Suprapubic skin (tissue), 4 donors: ENCODE results near the gene ELOB. TPM values are rescaled to one million over a fixed set of nuclear protein-coding genes. Genes with fewer than 3 reads are reported as not detected.

Experiments used
- DNase-seq, 2 donors: peaks; one replicate each; pipeline ENCODE4 v3.0.0-alpha.2; 2019; ENCODE audit warnings: low spot score in 2 of 2
- H3K27ac ChIP-seq: fragments of 200-600 bp; sonication (generic); one replicate; pipeline ENCODE4 v1.5.1; 2019
- H3K27me3 ChIP-seq: fragments of 200-600 bp; sonication (generic); one replicate; pipeline ENCODE4 v1.5.1; 2019
- H3K36me3 ChIP-seq: fragments of 200-600 bp; sonication (generic); one replicate; pipeline ENCODE4 v1.5.1; 2019
- H3K4me1 ChIP-seq: fragments of 200-600 bp; sonication (generic); one replicate; pipeline ENCODE4 v1.5.1; 2019
- H3K4me3 ChIP-seq: fragments of 200-600 bp; sonication (generic); one replicate; pipeline ENCODE4 v1.5.1; 2019; ENCODE audit warnings: mild to moderate bottlenecking
- H3K9me3 ChIP-seq: fragments of 200-600 bp; sonication (generic); one replicate; pipeline ENCODE4 v1.5.1; 2019
- EP300 ChIP-seq: sonication (generic); formaldehyde crosslinking; IDR thresholded peaks from one replicate; pipeline ENCODE4 v1.6.1; 2017; ENCODE audit warnings: antibody characterized with exemption
- POLR2A ChIP-seq, 2 donors: fragments of 450-650 bp; IDR thresholded peaks; one replicate each; pipeline ENCODE4 v1.6.1; 2017; ENCODE audit warnings: antibody characterized with exemption in 2 of 2, mild to moderate bottlenecking in 2 of 2, moderate library complexity in 2 of 2
- POLR2AphosphoS5 ChIP-seq, 3 donors: sonication (generic); formaldehyde crosslinking; IDR thresholded peaks; one replicate each; pipeline ENCODE4 v1.6.1; 2017; ENCODE audit warnings: antibody characterized with exemption in 3 of 3
- WGBS: methylation state at CpG from one replicate; pipeline ENCODE4 v1.1.5; 2018; 5-methylcytosine and 5-hydroxymethylcytosine counted together
- total RNA-seq, 4 donors: library from RNA; depleted of rRNA; stranded (reverse); fragments of >200 nt; gene quantifications; one replicate each; pipeline ENCODE4 v1.1.0, GENCODE V29; 2016
- TF ChIP-seq, protein P1 (sequence below), 2 donors: fragments of 200-600 bp in 1 of 2; fragments of 450-650 bp in 1 of 2; sonication (generic) in 1 of 2; IDR thresholded peaks; one replicate each; pipeline ENCODE4 v1.5.1; 2016 to 2019; ENCODE audit warnings: antibody characterized with exemption in 2 of 2, mild to moderate bottlenecking in 1 of 2, moderate library complexity in 1 of 2

The ELOB gene
- total RNA-seq, 4 donors from 2014 or later = 174 to 249 (median 213) TPM

- DNase-seq = no peak
- H3K27ac ChIP-seq = no peak overlapping the region
- no peak overlapping the region for H3K4me3 ChIP-seq
- TF ChIP-seq POLR2A (IDR thresholded peaks at IDR 0.05) (no peak), POLR2AphosphoS5 (IDR thresholded peaks at IDR 0.05) (no peak), EP300 (no peak)
- TF ChIP-seq, protein P1, sequence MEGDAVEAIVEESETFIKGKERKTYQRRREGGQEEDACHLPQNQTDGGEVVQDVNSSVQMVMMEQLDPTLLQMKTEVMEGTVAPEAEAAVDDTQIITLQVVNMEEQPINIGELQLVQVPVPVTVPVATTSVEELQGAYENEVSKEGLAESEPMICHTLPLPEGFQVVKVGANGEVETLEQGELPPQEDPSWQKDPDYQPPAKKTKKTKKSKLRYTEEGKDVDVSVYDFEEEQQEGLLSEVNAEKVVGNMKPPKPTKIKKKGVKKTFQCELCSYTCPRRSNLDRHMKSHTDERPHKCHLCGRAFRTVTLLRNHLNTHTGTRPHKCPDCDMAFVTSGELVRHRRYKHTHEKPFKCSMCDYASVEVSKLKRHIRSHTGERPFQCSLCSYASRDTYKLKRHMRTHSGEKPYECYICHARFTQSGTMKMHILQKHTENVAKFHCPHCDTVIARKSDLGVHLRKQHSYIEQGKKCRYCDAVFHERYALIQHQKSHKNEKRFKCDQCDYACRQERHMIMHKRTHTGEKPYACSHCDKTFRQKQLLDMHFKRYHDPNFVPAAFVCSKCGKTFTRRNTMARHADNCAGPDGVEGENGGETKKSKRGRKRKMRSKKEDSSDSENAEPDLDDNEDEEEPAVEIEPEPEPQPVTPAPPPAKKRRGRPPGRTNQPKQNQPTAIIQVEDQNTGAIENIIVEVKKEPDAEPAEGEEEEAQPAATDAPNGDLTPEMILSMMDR (IDR thresholded peaks at IDR 0.05) = no peak
- H3K4me1 ChIP-seq = no peaks in the 10 kb centered on the region
- 94% methylated on average over 4 of the region's 9 CpGs for WGBS
- no peaks in the 10 kb centered on the region for H3K36me3 ChIP-seq
- no peaks in the 10 kb centered on the region for H3K27me3 ChIP-seq
- no peaks in the 10 kb centered on the region for H3K9me3 ChIP-seq
These were observed 31.1 kb downstream of the ELOB start for GRCh38 chr16:2745961-2746360.

DNA sequence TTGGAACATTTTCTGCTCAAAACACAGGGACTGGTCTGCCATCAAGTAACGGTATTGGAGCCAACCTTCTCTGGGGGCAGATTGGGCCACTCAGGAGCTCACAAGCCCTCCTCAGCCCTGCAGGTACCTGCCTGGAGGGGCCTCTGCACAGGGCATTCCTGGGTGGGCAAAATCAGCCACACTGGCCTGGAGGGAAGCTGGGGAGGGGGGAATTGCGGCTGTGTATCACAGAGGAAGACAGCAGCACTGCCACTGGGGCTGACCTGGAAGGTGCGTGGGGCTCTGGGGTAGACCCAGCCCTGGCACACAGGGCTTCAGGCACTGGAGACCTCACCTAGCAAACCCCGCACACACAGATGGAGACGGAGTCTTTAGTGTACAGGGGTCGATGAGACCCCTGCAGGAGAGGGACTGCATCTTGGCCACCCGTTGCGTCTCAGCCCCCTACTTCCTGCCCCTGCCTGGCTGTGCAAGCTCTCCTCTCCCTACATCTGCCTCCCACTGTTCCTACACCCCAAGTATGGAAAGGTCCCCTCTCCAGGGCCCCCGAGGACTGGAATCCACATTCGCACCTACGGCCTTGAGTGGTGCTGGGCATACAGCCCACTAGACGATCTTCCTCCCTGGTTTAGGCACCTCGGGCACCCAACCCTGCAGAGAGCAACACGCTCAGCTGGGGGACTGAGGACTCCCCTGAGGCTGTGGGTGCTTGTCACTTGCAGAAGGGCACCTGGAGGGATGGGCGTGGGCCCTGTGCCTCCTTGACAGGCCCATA is 31.8 kb downstream of the ELOB start:
- Histone ChIP-seq H3K27me3 (peaks cover under 1% of the 10 kb centered on the region), H3K36me3 (no peaks in the 10 kb centered on the region), H3K9me3 (no peaks in the 10 kb centered on the region), H3K27ac (no peak overlapping the region), H3K4me1 (no peaks in the 10 kb centered on the region), H3K4me3 (no peak overlapping the region)
- no peak for DNase-seq
- no peak for TF ChIP-seq POLR2AphosphoS5 (IDR thresholded peaks at IDR 0.05)
- TF ChIP-seq POLR2A (IDR thresholded peaks at IDR 0.05) = no peak
- TF ChIP-seq, protein P1 (IDR thresholded peaks at IDR 0.05) = no peak
- TF ChIP-seq EP300 = no peak
- 66% methylated on average over 11 of the region's 15 CpGs for WGBS

- H3K27me3 ChIP-seq = peaks cover 7% of the 10 kb centered on the region
- no peak for DNase-seq
- no peaks in the 10 kb centered on the region for H3K36me3 ChIP-seq
- 95% methylated on average over 6 of the region's 6 CpGs for WGBS
- no peak overlapping the region for H3K27ac ChIP-seq
- no peak overlapping the region for H3K4me3 ChIP-seq
- TF ChIP-seq POLR2A (IDR thresholded peaks at IDR 0.05) (no peak), POLR2AphosphoS5 (IDR thresholded peaks at IDR 0.05) (no peak), EP300 (no peak)
- TF ChIP-seq, protein P1 (IDR thresholded peaks at IDR 0.05) = no peak
- no peaks in the 10 kb centered on the region for H3K4me1 ChIP-seq
- H3K9me3 ChIP-seq = no peaks in the 10 kb centered on the region
These were observed 32.4 kb downstream of the ELOB start for GRCh38 chr16:2744711-2745110.

DNA sequence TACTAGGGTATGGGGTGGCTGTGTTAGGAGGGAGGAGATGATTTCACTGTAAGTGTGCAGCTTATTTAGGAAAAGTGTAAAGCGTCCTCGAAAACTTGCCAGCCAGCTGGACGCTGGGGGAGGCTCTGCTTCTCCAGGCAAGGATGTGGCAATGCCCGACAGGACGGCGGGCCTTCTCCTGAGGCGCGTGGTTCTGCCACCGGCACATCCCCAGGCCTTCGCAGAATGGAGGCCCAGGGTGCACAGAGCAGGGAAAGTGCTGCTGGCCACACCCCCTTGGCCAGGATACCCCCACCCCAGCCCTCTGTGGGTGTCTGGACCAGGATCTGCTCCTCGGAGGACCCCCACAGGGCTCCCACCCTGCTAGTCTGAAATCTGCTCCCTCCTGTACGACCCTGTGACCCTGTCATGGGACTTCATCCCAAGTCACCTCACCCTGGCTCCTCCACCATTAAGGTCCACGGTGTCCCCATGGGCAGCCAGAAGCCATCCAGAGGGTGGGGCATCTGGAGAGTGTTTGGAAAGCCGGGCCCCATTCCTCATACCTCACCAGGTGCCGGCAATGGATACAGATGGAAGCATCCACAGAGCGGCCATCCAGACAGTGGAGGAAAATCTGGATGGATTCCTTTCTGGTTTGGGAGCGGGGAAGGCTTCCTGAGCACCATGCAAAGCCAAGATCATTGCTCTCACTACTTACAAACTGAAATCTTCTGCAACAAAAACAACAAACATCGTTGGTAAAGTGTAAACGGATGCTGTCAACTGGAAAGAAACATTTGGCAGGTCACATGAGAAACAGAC is 33.9 kb downstream of the ELOB start:
- TF ChIP-seq POLR2AphosphoS5 (IDR thresholded peaks at IDR 0.05) (no peak), POLR2A (IDR thresholded peaks at IDR 0.05) (no peak), EP300 (no peak)
- TF ChIP-seq, protein P1 (IDR thresholded peaks at IDR 0.05) = no peak
- no peak for DNase-seq

DNA sequence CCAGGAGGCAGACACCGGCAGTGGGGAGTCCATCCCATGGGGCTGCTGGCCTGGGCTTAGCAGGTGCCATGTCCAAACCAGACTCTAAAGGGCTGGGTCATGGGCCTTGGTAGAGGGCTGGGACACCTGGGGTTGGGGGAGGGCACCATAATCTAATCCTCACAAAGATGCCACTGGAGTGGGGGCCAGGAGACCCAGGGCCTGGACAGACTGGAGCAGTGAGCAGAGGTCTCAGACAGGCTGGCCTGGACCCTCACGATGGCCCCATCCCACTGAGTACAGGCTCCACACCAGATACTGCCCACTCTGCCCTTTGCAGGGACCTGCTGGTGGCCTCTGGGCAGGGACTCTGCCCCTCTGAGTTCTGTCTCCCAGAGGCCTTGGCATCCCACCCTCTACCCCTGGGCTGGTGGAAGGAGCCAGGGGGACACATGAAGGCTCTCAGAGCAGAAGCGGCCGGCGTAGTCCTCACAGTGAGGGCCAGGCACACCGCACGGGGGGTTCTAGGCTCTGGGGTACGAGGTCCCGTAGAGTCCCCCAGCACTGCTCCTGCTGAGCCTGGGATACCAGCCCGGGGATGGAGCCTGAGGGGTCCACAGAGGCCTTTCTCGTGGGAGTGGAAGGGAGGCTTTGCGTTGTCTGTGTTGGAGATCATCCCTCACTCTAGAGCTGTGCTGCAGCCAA is 34.6 kb downstream of the ELOB start:
- Histone ChIP-seq H3K27ac (no peak overlapping the region), H3K9me3 (no peaks in the 10 kb centered on the region), H3K4me1 (no peaks in the 10 kb centered on the region), H3K27me3 (peaks cover 15% of the 10 kb centered on the region), H3K36me3 (no peaks in the 10 kb centered on the region), H3K4me3 (no peak overlapping the region)
- no peak for DNase-seq
- 97% methylated on average over 12 of the region's 12 CpGs for WGBS
- no peak for TF ChIP-seq POLR2AphosphoS5 (IDR thresholded peaks at IDR 0.05)
- TF ChIP-seq EP300 = no peak
- TF ChIP-seq, protein P1 (IDR thresholded peaks at IDR 0.05) = no peak
- TF ChIP-seq POLR2A (IDR thresholded peaks at IDR 0.05) = no peak

More for the DNA sequence above, 33.9 kb downstream of the ELOB start:
- Histone ChIP-seq H3K27me3 (peaks cover 14% of the 10 kb centered on the region), H3K4me3 (no peak overlapping the region), H3K36me3 (no peaks in the 10 kb centered on the region), H3K9me3 (no peaks in the 10 kb centered on the region), H3K27ac (no peak overlapping the region), H3K4me1 (no peaks in the 10 kb centered on the region)
- 90% methylated on average over 17 of the region's 19 CpGs for WGBS
